Raji (cell line): ENCODE results near the gene SGSM2.
A peak's percentile ranks its signal among the peaks of the same experiment; 100 is the strongest.

Source experiments
- POLR2A ChIP-seq: IDR thresholded peaks from 2 replicates; pipeline ENCODE4 v1.6.1; 2011; ENCODE audit warnings: low read depth, low read length, control low read depth; ENCODE audit not compliant: insufficient read depth

SGSM2 gene

GRCh38 chr17:2395258-2396181 lies 58.2 kb downstream of the SGSM2 start:
- TF ChIP-seq POLR2A, result no peak

- no peak for TF ChIP-seq POLR2A
These were observed 58.9 kb downstream of the SGSM2 start for GRCh38 chr17:2396192-2396567.

DNA sequence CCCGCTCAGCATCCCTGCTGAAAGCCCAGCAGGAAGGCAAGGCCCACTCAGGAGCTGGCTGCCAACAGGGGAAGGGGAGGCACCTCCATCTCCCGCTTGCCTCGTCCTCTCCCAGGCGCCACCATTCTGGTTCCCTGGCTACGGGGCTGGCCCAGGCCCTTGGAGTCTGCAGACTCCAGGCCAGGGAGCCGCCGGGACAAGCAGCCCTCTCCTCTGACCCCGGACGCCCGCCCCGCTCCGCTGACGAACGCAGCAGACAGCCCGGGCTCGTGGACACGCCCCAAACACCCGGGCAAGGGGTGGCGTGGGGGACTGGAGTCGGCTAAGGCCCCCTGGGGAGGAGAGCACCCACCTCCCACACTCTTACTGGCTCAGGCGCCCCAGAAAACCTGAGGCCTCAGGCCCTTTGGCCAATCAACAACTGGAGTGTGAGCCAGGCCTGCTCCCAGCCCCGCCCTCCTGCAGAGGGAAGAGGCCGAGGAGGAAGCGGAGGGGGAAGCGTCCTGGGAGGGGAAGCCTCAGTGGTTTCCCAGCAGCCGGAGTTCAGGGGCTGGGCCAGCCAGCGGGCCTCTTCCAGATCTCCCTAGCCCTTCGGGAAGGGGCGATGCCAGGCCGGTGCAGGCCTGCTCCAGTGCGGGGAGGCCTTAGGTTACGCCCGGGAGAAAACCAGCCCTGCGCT lies 59.4 kb downstream of the SGSM2 start:
- no peak for TF ChIP-seq POLR2A

- no peak for TF ChIP-seq POLR2A
These were observed 60.2 kb downstream of the SGSM2 start for GRCh38 chr17:2397247-2398171.

DNA sequence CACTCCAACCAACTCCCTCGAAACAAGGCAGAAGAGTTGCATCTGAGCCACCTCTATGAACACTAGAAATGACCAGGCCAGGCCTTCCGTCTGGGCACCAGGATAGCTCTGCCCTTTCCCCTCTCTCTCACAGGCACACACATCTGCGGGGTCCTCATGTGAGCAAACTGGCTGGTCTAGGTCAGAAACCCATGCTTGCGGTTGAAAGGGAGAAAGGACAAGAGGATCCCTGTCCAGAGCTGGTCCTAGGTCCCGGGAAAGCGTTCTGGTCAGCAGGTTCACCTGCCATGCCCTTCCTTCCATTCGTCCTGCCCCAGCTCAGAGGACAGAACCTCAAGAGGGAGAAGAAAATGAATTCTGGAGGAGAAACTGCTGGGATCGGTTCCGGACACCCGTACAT lies 60.9 kb downstream of the SGSM2 start:
- no peak for TF ChIP-seq POLR2A

DNA sequence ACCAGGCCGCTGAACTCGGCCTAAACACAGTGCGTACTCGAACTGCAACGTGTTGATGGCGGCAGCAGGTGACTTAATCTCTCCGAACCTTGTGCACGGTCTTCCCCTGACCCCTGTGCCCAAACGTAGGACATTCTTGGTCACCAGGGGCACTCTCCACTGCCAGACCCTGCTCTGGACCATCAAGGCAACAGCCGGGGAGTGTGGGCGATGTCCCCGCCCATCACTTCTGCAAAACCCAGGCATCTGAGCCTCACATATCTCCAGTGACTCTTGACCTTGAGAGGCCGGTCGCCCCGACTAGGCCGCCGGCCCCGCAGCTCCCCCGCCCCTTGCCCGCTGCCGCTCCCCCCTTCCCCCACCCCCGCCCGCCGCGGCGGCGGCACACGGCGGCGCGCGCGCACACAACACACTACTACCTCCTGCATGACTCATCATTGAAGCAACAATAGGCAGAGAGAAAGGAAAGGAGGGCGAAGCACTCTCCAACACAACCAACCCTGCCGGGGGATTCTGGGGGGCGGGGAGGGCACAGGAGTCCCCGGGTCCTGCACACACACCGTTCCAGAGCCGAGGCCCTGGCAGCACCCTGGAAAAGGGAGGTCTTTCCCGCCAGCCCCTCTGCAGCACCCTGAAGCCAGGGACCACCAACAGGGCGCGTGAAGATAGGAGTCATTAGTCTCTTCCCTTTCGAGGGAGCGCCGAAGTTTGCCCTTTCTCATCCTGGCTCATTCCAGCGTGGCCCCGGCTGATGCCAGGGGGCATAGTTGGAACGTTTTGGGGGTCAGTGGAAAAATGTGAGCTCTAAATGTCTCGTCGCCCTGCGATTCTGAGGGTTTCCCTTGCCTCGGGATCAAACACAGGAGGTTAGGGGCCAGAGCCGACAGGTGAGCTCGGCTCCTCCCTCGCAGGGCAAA lies 61.6 kb downstream of the SGSM2 start:
- no peak for TF ChIP-seq POLR2A

GRCh38 chr17:2399572-2400473 lies 62.5 kb downstream of the SGSM2 start:
- TF ChIP-seq POLR2A, result peak; percentile 72

DNA sequence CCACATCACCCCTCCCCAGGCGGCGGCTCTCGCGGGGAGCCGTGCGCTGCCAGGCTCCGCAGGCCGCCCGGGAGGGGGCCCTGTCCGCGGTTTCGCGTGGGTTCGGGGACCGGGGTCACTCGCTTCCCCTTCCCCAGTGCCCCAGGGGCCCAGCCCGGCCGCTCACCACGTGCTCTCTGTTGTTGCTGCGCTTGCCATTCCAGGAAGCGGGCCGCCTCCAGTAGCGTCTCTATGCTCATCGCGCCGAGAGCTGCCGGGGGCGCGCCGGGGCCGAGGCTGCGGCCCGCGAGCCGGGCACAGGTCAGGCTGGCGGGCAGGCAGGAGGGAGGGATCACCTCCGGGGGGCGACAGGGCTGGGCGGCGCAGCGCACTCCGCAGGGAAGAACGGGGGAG lies 63.2 kb downstream of the SGSM2 start:
- TF ChIP-seq POLR2A, result no peak

DNA sequence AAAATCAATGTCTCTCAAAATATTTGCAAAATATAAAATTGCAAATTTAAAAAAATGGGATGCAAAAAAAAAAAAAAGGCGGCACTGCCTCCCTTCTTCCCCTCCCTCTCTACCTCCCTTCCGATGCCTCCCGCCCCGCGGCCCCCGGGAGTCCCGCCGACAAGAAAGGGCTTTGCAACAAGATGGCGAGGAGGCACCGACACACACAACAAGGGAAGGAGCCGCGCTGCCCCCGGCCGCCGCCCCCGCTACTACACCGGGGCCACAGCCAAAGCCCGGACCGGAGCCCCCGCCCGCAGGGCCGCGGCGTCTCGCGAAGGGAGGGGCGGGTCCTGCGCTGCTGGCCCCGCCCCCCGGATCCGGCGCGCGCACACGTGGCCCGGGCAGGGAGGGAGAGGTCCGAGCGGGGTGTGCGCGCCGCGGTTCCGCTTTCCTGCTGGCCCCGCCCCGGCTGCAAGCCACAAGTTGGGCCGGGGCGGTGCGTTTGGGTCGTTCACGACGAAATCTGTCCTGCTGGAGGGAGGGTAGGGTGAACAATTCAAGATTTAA lies 63.6 kb downstream of the SGSM2 start, which contains the start of gene MNT:
Gene MNT, minus strand, starts transcription at position 184 of the 549 bp plus-strand sequence. CDS start 348 bp downstream, outside the sequence.
- no peak for TF ChIP-seq POLR2A

- no peak for TF ChIP-seq POLR2A
These were observed 64.3 kb downstream of the SGSM2 start for GRCh38 chr17:2401426-2402221.

DNA sequence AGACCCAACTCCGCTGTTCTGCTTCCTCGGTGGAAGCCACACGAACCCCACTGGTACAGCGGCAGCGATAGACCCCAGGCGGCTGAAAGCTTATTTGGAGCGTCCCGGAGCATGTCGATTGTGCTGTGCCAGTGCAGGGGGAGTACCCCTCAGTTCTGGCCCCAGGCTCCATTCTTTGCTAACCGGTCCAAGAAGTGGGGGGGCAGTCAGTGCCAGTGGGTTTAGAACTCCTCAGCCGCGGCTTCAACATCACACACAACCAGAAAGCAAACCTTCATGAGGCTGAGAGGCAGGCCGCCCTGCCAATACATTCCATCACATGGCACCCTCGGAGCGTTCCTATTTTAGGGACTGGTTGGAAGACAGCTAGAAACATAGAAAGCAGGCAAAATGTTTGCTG lies 65.2 kb downstream of the SGSM2 start:
- no peak for TF ChIP-seq POLR2A

DNA sequence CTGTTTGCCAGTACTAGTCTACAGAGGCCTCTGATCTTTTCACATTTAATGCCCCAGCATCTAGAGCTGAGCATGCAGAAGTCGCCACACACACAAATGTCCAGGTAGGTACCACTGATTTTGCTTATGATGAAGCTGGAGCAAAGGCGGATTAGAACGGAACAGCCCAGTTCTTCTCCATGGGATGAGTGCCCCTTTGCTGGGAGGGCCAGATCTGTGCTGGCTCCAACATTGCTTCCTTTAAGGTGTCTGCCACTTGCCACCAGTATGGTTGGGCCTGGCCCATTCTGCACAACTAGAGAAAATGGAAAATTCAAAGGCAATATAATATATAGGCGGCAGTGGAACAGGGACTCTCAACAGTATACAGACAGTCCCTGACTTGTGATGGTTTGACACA lies 65.7 kb downstream of the SGSM2 start:
- TF ChIP-seq POLR2A, result no peak
